Stimulated activated CD8-positive, alpha-beta memory T cell treated with anti-CD3 and anti-CD28 coated beads, Interleukin-15, amount 100 ng/mL, for 1 hour (primary cell): ENCODE results near the gene KRTAP10-1.

Source experiments
- DNase-seq: peaks from one replicate; pipeline ENCODE4 v3.0.0-alpha.2; 2020; ENCODE audit warnings: low read depth

The KRTAP10-1 gene

DNA sequence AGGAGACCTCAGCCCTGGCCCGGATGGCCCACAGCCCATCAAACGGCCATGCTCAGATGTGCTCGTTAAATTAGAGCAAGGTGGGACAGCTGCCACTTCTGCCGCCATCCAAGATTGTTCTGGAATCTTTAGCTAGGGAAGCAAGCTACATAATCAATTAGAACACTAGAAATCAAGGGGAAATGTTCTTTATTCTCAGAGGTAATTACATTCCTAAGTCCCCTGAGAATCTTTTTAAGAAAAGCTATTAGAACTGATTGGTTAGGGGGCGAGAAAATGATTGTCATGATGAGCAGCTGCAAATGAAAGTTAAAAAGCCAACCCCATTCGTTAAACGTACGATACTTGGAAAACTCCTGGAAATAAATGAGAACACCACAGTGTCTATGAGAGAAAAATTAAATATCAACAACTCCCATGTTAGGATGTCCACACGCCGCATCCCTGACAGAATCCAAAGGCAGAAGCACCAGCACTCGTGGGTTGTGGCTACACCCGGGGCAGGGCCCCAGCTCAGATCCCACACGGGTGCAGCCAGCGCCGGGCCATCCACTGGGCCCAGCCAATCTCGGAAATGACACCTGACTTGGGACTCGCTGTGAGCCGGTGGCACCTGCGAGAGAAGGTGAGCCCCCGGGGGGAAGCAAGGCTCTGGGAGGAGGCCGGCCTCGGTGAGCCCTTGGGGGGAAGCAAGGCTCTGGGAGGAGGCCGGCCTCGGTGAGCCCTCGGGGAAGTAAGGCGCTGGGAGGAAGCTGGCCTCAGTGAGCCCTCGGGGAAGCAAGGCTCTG, 37.6 kb downstream of the KRTAP10-1 start:
- no peak for DNase-seq

DNA sequence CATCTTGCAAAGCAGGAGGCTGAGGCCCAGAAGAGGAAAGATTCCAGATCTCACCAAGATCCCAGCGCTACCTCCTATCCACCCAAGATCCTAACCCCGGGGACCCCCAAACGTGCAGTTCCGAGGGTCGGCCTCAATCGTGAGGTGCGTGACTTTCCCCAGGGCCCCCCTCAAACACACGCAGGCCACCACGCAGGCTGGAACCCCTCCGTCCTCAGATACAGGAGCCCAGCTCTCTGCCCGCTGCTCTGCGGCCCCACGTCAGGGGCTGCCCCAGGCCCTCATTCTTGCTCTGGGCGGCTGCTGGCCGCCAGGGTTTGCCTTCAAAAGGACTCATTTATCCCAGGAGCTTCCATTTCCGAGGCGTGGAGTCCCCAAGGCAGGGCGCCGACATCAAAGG, 39.9 kb downstream of the KRTAP10-1 start:
- DNase-seq: no peak

DNA sequence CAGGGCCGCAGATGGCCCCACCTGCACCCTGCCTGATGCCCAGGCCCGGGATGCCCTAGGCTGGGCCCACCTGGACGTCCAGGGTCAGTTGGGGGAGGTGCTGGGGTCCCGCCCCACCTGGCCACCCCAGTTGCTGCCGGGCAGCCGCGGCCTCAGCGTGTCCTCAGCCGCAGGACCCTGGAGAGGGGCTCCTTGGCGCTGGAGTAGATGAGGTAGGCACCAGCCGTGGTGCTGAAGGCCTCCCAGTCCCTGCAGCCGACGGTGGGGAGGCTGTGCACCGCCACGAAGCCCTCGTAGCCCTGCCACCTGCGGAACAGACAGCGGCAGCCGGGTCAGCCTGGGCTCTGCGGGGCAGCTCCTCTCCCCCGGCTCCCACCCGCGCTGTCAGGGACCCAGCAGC, 40.4 kb downstream of the KRTAP10-1 start:
- DNase-seq: no peak

DNA sequence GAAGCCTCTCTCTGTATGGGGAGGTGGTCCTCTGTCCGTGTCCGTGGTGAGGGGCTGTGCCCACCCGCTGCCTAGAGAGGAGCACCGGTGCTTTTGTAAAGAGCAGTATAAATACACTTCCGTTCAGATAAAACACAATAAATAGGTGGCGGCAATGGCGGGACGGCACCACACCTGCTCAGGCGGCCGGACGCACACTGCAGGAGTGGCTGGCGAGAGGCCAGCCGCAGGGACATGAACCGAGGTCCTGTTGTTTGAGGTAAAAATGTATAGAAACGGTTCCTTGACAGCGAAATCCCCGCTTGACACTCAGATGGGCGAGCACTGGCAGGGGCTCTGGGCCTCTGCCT, 40.8 kb downstream of the KRTAP10-1 start:
- no peak for DNase-seq

DNA sequence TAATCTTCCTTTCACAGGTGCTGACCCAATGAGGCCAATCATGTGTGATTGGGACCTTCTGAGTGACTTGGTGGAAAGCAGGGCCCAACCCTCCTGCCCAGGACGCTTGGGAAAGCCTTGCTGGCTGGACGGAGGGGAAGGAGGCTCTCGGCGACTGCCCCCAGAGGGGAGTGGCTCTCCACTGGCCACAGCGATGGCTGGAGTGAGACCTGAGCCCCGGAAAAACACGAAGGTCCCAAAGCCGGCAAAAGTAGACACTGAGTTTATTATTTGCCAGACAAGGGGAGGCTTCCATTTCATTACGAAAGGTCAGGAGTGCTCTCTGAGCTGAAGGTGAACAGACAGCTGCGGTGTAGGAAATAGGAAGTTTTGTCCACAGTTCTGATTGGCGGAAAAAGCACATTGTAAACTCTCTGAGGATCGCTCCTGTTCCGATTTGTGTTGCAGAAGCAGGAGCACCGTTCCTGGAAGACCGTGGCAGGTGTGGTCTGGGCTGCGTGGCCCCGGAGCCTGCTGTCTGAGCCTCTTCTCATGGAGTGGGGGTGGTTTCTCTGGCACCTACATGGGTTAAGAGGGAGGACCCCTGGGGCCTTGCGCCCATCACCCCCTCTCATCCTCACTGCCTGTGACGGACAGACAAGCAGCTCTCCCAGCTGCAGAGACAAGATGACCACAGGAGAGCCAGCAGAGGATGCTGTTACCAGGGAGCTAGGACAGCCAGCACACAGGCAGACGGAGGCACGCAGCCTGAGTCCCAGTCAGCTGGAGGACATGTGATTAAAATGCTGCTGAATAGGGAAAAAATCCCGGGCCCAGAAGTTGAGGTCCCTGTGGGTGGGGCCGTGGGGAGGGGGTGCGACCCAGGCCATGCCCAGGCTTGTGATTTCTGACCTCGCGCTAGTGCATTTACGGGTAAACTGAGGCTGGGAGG, 41.5 kb downstream of the KRTAP10-1 start:
- DNase-seq: no peak

DNA sequence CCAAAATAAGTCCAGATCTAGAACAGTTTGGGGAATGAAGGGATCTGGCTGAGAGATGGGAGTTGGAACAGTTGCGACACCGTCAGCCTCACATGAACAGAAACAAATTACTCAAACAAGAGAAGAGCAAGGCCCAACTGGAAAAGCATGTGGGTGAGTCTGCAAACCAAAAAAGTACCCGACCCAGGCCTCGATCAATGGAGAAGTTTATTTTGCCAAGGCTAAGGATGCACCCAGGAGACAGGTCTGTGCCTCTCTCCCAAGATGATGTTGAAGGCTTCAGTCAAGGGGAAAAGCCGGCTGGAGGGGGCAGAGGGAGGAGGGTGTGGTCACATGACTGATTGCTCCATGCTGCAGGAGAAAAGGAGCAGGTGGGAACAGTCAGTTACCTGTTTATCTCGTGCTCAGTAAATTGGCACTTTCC, 42.3 kb downstream of the KRTAP10-1 start:
- DNase-seq: no peak

DNA sequence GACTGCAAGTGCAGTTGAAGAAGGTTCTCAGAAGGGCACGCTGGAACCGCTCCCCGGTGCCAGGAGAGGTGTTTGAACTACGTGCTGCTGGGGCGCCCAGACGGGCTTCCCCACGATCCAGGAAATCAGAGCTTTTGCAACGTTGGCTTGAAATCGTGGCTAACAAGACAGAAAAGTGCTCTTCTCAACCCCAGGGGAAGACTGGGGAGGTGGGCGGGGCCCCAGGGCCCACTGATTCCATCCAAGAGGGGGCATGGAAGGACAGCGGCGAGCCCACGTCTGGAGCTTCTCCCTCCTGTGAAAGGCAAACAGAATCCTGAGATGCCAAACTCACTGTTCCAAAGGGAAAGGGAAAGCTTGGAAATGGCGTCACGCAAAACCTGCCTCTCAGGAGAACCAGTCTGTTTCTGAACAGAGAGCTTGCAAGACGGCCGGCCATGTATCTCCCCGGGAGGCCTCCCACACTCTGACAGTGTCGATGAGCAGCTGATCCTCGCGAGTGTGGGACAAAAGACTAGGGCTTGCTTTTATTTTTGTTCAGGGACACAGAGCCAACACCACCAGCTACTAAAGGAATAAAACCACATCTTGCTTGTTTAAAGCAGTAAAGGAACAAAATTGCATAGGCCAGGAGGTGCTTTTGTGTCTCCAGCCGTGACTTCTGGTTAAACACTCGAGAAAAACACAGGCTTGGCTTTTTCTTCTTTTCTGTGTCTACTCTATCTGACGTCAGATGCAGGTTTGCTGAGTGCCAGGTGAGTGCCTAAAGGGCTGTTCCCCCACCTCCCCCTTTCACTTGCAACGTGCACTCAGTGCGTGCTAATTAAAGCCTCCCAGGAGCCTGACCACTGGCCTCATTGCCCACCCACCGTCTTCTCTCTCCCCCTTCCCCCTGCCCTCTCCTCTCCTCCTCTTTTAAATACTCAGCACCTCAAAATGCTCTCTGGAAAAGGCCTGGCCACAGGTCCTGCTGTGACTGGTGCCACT, 43.1 kb downstream of the KRTAP10-1 start:
- DNase-seq: no peak

DNA sequence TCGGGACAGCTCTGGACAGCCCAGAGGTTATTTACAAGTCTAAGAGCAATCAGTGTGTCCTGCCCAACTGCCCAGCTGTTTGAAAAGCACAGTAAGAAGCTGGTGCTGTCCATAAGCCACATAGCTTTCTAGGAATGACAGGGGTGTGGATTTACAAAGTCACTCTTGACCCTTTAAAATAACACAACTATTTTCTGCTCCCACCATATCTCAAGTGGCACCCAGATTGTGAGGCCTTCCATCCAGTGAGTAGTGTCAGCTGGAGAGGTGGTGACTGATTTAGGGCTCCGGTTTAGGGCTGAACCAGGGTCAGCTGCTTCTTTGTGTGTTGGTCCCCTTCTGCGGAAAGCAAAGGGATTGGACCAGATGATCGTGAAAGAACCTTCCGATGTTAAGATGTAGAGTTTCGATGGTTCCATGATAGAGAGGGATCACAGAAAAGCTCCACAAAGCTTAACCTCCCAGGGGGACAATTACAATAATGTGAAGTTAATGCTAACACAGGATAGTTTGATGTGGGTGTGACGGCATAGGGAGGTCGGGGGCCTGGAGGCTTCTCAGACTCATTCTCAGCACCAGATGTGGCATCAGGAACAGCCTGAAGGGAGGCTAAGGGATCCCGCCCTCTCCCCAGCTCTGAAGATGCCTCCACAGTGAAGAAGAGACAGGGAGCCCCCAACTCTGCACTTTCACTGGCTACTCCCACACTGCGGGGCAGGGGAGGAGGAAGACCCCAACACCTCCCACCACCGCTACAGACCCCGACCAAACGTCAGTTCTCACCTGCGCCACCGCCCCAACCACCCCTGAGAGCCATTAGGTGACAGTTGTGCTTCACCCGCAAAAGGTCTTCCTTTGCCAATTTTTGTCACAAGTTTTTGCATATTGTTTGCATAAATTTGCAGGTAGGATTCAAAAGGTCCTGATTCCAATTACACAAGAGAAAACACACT, 44.1 kb downstream of the KRTAP10-1 start:
- no peak for DNase-seq

DNA sequence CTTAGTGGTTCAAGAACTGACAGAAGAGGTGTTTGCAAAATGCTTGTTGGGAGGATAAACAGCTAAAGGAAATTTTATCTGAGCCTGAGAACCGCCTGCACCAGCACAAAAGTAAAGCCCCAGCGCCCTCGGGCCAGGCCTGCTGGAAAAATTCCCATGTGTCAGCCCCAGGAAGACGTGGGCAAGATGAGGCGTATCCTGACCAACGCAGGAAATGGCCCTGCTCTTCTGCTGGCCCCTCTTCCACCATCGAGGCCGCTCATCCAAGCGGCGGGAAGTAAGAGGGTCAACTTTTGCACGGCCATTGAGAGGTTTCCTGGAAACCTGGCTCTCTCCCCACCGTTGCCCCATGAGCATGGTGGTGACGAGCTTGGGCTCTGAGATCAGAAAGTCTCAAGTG, 45.0 kb downstream of the KRTAP10-1 start:
- DNase-seq: no peak

DNA sequence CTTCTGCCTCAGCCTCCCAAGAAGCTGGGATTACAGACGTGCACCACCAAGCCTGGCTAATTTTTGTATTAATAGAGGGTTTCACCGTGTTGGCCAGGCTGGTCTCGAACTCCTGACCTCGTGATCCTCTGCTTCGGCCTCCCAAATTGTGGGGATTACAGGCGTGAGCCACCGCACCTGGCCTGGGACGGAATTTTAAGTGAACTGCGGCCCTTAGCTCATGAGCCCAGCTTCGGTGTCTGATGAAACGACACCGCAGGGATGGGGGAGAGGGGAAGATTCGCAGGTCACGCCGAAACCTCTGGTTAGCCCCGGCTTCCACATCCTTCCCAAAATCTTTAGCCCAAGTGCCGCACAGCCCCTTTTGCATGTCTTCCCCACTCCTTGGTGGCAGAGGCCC, 45.6 kb downstream of the KRTAP10-1 start:
- DNase-seq: no peak

DNA sequence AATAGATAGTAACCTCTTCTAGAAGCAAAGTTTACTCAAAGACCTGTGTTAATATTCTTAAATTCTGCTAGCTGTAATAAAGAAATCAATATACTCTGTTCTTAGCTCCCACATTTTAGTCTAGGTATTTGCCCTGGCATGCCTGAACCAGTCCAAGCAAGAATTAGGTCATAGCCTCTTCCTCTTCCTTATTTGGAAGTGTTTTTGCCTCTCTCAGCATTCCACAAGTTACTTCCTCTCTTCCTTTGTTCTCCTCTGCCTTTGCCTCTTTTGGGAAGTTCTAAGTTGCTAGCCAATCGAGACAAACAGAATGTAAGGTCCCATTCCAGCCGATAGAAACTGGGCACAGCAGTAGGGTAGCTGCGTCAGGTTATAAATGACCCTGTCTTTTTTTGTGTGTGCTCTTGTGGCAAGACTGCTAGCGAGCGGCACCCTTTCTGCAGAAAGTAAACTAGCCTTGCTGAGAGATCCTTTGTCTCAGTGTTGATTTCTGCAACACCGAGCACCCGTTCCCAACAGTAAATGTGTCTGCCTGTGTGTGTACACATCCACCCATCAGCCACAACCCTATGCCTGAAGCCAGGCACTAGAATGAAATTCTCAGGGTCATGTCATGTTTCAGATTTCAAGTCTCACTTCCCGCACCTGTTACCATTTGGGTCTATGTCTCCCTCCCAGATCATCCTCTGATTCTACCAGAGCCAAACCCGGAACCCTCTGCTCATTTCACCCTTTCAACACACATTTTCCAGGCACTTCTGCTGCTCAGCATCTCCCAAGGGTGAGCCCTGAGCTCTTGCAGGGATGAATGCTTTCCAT, 47.2 kb downstream of the KRTAP10-1 start:
- no peak for DNase-seq

DNA sequence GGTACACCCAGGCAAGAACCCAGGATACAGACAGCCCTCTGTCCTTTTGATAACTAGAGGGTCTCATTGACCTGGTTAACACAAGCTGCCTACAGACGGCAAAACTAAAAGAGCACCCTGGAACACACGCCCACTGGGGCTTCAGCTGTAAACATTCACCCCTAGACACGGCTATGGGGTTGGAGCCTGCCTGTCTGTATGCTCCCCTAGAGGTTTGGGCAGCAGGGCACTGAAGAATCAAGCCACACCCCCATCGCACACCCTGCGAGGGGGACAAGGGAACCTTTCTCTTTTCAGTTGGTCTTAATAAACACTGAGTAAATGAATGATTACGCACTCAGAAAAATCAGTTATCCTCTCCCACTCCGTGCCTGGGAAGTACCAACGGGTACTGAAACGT, 49.2 kb downstream of the KRTAP10-1 start:
- no peak for DNase-seq

DNA sequence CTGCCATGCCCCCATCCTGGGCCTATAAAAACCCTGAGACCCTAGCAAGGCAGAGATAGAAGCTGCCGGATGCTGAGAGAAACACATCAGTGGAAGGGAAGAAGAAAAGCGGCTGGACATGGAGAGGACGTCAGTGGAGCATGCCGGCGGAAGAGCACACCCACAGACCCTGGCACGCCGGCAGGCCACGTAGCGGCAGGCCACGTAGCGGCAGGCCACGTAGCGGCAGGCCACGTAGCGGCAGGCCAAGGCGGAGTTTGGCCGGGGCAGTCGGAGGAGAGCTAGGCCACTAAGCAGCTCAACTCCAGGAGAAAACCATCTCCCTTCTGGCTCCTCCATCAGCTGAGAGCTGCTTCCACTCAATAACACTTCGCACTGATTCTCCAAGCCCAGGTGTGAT, 49.6 kb downstream of the KRTAP10-1 start:
- no peak for DNase-seq

DNA sequence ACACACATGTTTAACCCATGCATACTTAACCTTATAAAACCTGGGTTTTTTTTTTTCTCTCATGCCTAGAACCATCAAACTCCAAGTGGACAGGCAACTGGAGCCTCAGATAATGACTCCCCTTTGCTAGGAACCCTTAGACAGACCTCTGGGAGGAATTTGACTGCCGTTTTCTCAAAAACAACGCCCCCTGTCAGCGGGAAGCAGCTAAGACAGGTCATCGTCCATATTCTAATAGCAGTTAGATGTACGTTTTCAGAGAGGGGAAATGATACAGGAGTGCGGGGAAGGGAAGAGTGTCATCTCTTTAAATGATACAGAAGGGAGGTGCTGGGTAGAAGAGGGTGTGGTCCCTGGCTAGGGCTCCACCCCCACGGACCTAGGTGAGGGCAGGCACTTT, 50.0 kb downstream of the KRTAP10-1 start:
- no peak for DNase-seq
